D721Med (cell line): ENCODE results near the gene CYP11A1.

ENCODE experiments used
- DNase-seq: peaks from one replicate; pipeline ENCODE4 v3.0.0; 2011; ENCODE audit warnings: low spot score; ENCODE audit not compliant: insufficient read length
- FAIRE-seq: peaks from 2 replicates; lab custom pipeline; 2011; peaks lifted over from hg19 to GRCh38; lab: Jason Lieb, UNC
- CTCF ChIP-seq: IDR thresholded peaks from 2 replicates; pipeline ENCODE4 v1.5.1; 2012; ENCODE audit warnings: mild to moderate bottlenecking, control low read depth; ENCODE audit not compliant: insufficient read depth; ENCODE audit errors: missing control alignments

CYP11A1 gene

GRCh38 chr15:74367296-74367854, at the start of gene CYP11A1:
TSS of gene CYP11A1 (minus strand) at chr15:74367646. CDS start at chr15:74367585, 61 bp downstream.
- FAIRE-seq, result no peak
- no peak for TF ChIP-seq CTCF
- DNase-seq, result no peak

GRCh38 chr15:74417225-74417624, 49.8 kb upstream of the CYP11A1 start:
- DNase-seq, result no peak
- FAIRE-seq, result no peak
- TF ChIP-seq CTCF, result no peak

GRCh38 chr15:74415966-74416916, 48.8 kb upstream of the CYP11A1 start:
- FAIRE-seq (no peak), DNase-seq (no peak)
- no peak for TF ChIP-seq CTCF

GRCh38 chr15:74414603-74415338, 47.3 kb upstream of the CYP11A1 start:
- no peak for FAIRE-seq
- no peak for DNase-seq
- no peak for TF ChIP-seq CTCF

- DNase-seq, result no peak
- FAIRE-seq, result no peak
- no peak for TF ChIP-seq CTCF
These were observed 46.7 kb upstream of the CYP11A1 start for GRCh38 chr15:74414081-74414580.

GRCh38 chr15:74413350-74414080, 46.1 kb upstream of the CYP11A1 start:
- DNase-seq, result no peak
- no peak for TF ChIP-seq CTCF
- no peak for FAIRE-seq
